GF-D8 (cell line): Measurements from ENCODE around the gene SUPV3L1.
"Not testable (repeated sequence)": the region's sequence is repeated elsewhere in the genome, so short reads cannot be mapped to it uniquely, and the experiment has no call there.

ENCODE experiments used
- DNase-seq: peaks from one replicate; lab custom pipeline; 2025; lab: John Stamatoyannopoulos, UW

SUPV3L1 gene

DNA sequence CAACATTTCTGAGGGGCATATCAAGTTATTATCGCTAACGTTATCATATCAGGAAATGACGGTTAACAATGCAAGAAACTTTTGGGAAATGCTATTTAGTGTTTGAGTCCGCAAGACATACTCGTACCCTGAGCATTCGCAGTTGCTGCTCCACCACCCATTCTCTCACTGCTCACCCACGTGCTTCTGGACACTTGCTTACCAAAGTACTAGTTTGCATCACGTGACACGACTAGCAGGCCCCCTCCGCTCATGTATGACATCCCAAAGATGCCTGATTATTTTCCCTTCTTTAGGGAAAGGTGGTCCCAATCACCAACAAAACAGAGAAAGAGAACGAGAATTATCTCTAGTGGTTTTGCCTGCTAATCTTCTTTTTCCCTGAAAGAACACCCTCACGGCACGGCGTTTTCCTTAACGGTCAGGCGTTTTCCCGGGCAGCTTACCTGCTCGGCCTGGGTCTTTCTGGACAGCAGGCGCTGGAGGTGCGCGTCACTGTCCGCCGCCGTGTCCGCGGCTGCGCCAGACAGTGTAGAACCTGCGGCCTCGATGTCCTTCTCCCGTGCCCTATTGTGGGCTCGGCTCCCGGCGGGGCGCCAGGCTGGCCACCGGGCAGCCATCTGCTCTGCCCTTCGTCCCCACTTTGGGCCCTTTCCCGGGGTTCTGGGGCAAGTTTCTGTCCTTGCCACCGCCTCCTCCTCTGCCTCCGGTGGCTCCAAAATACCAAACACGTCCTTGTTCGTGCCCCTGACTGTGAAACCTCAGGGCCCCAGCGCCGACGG lies at the start of gene SUPV3L1:
Gene SUPV3L1, plus strand, starts transcription at position 492 of the 782 bp plus-strand sequence. Its CDS starts 58 bp downstream, at position 550.
- peak; percentile 93 for DNase-seq

DNA sequence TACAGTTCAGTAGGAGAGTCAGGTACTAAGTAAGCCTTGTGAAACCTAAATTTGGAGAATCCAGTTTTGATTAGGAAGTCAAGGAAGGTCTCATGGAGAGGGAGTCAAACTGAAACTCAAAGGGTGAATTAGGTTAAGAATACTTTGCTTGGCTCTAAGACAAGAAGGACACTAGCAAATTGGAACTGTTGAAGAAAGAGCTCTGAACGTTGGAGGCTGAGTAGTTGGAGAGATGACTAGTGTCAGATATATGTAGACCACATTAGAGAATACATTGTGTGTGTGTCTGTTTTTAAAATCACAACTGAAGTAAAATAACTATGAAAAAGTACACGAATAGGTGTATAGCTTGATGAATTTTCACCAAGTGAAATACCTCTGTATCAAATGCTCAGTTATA lies 49.8 kb upstream of the SUPV3L1 start:
- DNase-seq, result no peak

DNA sequence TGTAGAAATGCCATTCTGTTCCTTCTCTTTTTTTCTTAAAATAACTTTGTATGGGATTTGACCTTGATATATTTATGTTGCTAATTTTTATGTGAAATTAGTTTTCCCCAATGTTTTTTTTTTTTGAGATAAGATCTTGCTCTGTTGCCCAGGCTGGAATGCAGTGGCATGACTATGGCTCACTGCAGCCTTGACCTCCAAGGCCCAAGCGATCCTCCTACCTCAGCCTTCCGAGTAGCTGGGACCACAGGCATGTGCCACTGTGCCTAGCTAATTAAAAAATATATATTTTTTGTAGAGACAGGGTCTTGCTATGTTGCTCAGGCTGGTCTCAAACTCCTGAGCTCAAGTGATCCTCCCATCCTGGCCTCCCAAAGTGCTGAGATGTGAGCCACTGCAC lies 40.1 kb upstream of the SUPV3L1 start:
- no peak for DNase-seq

DNA sequence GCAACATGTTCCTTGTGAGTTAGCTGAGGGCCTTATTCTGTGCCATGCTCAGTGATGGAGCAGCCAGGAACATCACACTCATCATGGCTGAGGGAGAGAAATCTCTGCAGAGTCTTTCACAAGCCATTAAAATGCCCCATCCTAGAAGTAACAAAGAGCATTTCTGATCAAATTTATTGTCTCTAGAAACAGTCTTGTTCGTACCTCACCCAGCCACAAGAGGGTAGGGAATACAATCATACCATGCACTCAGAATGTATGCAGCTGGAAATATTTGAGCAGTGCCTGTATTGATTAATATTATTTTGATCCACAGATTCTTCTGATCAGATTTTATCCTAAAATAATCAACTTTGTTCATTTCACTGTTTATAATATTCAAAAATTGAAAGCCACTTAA lies 38.7 kb upstream of the SUPV3L1 start:
- DNase-seq, result no peak

DNA sequence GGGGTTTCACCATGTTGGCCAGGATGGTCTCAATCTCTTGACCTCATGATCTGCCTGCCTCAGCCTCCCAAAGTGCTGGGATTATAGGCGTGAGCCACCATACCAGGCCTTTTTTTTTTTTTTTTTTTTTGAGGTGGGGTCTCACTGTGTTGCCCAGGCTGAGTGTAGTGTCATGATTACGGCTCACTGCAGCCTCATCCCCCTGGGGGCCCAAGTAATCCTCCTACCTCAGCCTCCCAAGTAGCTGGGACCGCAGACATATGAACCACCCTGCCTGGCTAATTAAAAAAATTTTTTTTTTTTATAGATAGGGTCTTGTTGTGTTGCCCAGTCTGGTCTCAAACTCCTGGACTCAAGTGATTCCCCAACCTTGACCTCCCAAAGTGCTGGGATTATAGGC lies 38.0 kb upstream of the SUPV3L1 start:
- not testable (repeated sequence) for DNase-seq

DNA sequence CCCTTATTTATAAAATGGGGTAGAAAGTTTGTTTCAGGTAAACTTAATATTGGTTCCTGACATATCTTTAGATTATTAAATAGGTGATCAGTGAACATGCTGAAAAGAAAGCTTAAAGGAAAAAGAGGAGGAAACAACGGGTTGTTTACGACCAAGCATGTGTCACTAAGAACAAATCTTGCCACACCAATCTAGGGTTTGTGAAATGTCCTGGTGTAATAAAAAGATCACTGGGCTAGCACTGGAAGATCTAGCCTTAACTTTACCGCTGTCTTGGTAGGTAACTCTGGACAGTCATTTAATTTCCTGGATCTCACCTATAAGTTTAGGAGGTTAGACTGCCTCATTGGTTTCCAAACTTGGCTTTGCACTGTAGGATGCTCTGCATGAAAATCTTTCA lies 37.1 kb upstream of the SUPV3L1 start:
- DNase-seq, result peak; percentile 12

DNA sequence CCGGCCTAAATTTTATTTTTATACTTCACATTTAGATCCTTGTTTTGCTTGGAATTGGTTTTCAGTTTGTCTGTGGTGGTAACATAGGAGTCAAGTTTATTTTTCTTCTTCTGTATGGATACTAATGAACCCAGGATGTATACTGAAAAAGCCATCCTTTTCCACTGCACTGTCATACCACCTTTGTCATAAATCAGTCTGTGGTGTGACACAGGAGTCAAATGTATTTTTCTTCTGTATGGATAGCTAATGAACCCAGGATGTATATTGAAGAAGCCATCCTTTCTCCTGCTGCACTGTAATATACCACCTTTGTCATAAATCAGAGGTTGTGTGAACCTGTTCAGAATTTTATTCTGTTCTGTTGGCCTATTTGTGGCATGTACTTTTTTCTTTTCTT lies 34.7 kb upstream of the SUPV3L1 start:
- no peak for DNase-seq

DNA sequence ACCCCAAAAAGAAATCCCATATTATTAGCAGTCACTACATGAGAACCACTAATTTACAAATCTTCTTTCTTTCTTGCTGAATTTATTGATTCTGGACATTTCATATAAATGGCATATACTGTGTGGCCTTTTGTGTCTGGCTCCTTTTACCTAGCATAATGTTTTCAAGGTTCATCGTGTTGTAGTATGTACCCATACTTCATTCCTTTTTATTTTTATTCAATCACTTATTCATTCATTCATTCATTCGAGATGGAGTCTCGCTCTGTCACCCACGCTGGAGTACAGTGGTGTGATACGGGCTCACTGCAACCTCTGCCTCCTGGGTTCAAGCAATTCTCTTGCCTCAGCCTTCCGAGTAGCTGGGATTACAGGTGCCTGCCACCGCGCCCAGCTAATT lies 34.2 kb upstream of the SUPV3L1 start:
- DNase-seq, result no peak

DNA sequence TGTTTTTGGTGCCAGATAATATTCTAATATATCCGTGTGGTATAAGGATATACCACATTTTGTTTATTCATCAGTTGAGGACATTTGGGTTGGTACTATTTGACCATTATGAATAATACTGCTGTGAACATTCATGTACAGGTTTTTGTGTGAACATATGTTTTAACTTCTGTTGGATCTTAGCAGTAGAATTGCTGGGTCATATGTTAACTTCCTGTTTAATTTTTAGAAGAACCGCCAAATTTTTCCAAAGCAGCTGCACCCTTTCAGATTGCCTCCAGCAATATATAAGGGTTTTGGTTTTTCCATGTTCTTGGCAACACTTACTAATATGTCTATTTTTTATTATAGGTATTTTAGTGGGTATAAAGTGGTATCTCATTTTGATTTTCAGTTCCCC lies 33.3 kb upstream of the SUPV3L1 start:
- DNase-seq, result peak; percentile 52

DNA sequence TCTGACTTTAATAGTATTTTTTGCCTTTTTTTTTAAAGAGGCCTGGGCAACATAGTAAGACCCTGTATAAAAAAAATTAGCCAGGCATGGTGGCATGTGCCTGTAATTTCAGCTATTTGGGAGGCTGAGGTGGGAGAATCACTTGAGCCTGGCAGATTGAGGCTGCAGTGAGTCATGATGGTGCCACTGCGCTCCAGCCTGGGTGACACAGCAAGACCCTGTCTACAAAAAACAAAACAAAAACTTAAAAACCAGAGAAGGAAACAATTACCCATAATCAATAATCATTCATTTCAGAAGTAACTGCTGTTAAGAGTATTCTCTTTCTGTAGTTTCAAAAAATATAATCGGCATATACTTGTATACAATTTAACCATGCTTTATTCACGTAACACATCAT lies 28.1 kb upstream of the SUPV3L1 start:
- DNase-seq, result no peak

DNA sequence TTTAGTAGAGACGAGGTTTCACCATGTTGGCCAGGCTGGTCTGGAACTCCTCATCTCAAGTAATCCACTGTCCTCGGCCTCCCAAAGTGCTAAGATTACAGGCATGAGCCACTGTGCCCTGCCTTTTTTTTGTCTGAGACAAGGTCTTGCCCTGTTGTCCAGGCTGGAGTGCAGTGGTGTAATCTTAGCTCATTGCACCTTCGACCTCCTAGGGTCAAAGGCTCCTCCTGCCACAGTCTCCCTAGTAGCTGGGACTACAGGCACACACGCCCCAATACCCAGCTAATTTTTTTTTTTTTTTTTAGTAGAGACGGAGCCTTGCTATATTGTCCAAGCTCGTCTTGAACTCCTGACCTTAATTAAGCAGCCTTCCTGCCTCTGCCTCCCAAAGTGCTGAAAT lies 26.8 kb upstream of the SUPV3L1 start:
- no peak for DNase-seq

DNA sequence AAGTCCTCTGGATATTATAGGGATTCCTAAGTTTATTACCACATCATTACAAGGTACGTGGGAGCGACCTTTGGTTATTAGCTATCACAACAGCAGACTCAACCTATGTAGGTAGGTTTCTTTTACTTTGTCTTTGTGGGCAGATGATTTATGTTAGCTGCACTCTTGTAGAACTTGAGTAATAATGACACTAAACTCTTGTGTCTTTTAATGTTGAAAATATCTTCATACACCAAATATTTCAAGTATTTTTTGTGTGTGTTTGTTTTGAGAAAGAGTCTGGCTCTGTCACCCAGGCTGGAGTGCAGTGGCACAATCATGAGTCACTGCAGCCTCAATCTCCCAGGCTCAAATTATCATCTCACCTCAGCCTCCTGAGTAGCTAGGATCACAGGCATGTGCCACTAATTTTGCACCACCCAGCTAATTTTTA lies 19.2 kb upstream of the SUPV3L1 start:
- DNase-seq, result no peak

DNA sequence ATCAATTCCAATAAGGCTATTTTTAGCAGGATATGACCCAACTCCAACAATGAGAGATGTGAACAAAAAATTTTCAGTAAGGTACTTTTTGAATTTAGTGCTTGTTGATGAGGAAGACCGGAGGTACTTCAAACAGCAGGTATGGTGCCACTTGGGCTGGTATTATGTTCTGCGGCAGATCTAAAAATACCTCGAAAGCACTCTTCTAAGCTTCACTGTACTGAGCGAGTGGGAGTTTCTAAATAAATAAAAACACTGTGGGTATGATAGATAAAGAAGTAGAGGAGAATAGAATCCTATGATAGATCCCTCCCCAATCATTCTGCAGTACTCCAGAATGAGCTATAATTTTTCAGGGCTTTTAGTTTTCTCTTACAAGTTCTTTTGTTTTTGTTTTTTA lies 11.5 kb upstream of the SUPV3L1 start:
- DNase-seq, result no peak

DNA sequence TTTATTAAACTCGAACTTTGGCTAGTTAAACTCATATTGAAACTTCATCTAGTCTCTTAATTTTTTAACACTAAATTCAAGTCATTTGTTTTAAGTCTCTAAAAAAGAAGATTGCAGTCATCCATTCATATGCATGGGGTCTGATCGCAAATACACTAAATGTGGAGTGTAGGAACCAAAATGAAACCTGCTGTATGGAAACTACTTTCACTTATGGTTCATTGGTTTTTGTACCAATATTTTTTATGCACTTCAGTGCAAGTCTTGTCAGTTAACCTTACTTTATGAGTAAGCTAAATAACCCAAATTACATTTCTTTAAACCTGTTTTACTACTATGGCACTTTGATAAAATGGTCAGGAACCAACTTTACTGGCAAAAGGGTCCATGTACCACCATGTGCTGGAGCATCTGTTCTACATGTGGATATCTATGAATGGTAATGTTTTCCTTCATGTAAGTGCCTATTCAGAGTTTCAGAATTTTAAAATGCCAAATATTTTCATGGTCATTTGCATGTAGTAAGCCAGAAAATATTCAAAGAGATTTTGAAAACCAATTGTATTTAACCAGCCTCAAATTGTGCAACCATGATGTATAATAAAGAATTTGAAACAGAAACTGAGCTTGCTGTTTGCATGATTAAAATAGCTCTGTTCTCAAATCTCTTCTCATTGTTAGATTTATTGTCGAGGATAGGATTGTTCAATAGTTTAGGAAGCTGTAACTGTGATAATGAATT lies 7.6 kb upstream of the SUPV3L1 start:
- no peak for DNase-seq

DNA sequence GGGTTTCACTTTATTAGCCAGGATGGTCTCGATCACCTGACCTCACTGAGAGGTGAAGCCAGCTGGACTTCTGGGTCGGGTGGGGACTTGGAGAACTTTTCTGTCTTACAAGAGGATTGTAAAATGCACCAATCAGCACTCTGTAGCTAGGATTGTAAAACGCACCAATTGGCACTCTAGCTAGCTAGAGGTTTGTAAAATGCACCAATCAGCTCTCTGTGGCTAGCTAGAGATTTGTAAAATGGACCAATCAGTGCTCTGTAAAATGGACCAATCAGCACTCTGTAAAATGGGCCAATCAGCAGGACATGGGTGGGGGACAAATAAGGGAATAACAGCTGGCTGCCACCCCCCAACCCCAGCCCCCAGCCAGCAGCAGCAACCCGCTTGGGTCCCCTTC lies 4.7 kb upstream of the SUPV3L1 start:
- DNase-seq, result not testable (repeated sequence)

DNA sequence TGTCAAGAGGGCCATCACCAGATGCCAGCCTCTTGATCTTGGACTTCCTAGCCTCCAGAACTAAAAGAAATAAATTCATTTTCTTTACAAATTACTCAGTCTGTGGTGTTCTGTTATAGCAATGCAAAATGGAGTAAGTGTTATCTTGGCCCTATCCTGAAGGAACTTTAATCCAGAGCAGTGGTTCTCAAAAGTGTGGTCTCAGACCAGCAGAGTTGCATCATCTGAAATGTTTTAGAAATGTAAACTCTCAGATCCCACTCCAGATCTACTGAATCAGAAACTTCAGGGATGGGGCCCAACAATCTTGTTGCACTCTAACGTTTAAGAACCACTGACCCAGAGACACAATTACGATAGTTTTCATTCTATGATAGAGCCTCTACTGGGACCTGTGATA lies 3.2 kb upstream of the SUPV3L1 start:
- DNase-seq, result no peak

DNA sequence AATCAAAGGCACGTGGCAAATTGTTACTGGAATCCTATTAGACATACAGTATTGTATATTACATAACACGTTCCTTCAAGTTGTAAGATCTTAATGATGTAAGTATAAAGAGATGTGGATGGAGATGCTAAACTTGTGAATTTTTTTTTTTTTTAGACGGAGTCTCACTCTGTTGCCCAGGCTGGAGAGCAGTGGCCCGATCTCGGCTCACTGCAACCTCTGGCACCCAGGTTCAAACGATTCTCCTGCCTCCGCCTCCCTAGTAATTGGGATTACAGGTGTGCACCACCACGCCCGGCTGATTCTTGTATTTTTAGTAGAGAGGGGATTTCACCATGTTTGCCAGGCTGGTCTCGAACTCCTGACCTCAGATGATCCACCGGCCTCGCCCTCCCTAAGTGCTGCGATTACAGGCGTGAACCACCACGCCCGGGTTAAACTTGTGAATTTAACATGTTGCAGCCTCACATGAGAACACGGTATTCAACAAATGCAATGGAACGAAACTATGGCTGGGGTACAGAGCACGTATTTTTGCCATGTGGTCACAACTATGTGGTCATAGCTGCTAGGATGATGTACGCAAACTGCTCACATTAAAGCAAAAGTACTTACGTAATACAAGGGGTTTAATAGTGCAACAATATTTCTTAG lies 818 bp upstream of the SUPV3L1 start:
- no peak for DNase-seq

DNA sequence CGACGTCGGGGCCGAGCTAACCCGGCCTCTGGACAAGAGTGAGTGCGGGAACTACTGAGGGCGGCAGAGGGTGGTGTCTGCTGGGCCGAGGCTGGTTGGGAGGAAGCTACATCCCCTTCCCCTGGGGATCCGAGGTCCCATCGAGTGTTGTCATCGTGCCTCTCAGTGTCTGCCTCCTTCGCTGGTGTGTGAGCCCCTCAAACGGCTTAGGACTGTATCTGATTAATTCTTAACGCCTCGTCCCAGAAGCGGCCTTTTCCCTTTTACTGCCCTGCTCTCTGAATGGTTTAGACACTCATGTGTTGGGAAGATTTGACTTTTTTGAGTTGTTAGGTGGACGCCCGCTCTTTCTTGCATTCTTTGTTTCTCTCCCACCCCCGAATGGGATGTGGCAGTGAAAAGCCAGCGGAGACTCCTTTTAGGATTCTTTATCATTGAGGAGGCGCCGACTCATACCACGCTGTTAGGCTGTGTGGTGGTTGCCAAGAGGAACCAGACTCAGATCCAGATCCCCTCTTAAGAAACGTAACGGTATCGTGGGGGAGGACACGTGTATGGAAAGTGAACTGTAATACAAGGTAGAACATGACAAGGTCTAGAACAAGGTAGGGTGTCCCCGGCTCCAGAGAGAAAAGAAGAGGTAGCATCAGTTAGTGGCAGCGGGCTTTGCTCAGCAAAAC lies 631 bp downstream of the SUPV3L1 start:
- DNase-seq, result peak; percentile 5

DNA sequence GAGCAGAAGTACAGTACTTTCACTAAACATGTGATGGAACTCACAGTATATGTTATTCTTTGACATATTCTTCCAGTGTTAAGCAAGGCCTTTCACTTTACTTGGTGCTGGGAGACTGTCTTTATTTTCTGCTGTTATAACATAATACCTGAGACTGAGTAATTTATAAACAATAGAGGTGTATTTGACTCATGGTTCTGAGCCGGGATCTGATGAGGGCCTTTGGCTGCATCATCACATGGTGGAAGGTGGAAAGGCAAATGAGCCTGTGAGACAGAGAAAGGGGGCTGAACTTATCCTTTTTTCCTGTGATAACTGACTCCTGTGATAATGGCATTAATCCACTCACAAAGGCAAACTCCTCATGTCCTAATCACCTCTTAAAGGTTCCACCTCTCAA lies 1.4 kb downstream of the SUPV3L1 start:
- DNase-seq, result no peak

DNA sequence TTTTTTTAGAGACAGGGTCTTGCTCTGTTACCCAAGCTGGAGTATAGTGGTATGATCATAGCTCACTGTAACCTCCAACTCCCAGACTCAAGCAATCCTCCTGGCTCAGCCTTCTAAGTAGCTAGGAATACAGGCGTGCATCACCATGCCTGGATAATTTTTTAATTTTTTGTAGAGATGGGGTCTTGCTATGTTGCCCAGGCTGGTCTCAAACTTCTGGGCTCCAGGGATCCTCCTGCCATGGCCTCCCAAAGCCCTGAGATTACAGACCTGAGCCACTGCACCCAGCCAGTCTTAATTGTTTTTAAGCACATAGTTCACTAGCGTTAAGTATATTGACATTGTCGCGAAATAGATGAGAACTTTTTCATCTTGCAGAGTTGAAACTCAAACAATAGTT lies 2.0 kb downstream of the SUPV3L1 start:
- no peak for DNase-seq

DNA sequence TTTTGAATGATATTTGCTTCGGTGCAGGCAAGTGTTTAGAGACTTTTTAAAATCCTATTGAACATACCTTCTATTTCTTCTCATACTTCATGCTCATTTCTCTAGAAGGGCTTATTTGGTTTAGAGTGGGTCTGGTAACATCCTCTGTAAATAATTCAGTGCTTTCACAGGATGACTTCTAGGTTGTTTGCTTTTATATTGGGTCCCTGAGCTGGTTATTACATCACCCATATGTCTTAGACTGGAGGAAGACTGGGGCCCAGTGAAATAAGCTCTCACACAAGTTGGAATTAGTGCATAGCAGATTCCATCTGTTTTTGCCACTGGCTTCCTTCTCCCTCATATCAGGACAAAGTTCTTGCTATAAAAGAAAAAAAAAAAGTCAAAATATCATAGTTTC lies 6.5 kb downstream of the SUPV3L1 start:
- DNase-seq, result no peak

DNA sequence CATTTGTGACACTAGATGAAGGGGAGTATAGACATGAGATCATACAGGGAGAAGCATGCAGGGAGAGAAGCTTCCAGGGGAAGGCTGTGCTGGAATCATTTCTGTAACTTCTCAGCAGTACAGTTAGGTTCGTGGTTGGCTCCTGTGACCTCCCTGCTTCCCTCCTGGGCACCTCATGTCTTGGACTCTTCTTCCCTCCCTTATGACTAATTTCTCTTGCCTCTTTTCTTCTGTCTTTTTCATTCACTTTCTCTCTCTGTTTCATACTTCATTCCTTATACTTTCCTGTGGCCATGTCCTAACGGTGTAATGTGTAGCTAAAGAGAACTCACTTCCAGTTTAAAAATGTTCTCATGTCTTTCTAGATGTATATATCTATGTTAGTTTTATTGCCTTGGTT lies 21.0 kb downstream of the SUPV3L1 start:
- DNase-seq, result no peak
